CD4-positive, alpha-beta T cell treated with Interleukin-21 for 1 hour (primary cell): ENCODE measurements around the gene PRPH2.
A peak's percentile ranks its signal among the peaks of the same experiment; 100 is the strongest.
"Not testable (repeated sequence)": the region's sequence is repeated elsewhere in the genome, so short reads cannot be mapped to it uniquely, and the experiment has no call there.

Experiments used
- DNase-seq: peaks from one replicate; pipeline ENCODE4 v3.0.0-alpha.2; 2020

Gene PRPH2

GRCh38 chr6:42740725-42741124, 18.3 kb upstream of the PRPH2 start:
- DNase-seq: no peak

- DNase-seq: no peak
These were observed 13.6 kb upstream of the PRPH2 start for GRCh38 chr6:42735976-42736375.

GRCh38 chr6:42733867-42734481, 11.6 kb upstream of the PRPH2 start:
- not testable (repeated sequence) for DNase-seq

GRCh38 chr6:42729731-42730130, 7.3 kb upstream of the PRPH2 start:
- DNase-seq: no peak

GRCh38 chr6:42727627-42728026, 5.2 kb upstream of the PRPH2 start:
- no peak for DNase-seq

- DNase-seq: no peak
These were observed 4.8 kb upstream of the PRPH2 start for GRCh38 chr6:42727087-42727611.

GRCh38 chr6:42726485-42727086, 4.2 kb upstream of the PRPH2 start:
- DNase-seq: peak; percentile 87

GRCh38 chr6:42726026-42726425, 3.6 kb upstream of the PRPH2 start:
- DNase-seq: no peak

GRCh38 chr6:42724825-42725224, 2.4 kb upstream of the PRPH2 start:
- no peak for DNase-seq

- no peak for DNase-seq
These were observed 1.7 kb downstream of the PRPH2 start for GRCh38 chr6:42720739-42721138.

- no peak for DNase-seq
These were observed 6.5 kb downstream of the PRPH2 start for GRCh38 chr6:42715871-42716270.

- DNase-seq: no peak
These were observed 8.2 kb downstream of the PRPH2 start for GRCh38 chr6:42714098-42714761.

GRCh38 chr6:42711930-42712329, 10.5 kb downstream of the PRPH2 start:
- DNase-seq: no peak

GRCh38 chr6:42710316-42710715, 12.1 kb downstream of the PRPH2 start:
- DNase-seq: no peak

- DNase-seq: no peak
These were observed 12.5 kb downstream of the PRPH2 start for GRCh38 chr6:42709871-42710270.

- no peak for DNase-seq
These were observed 14.3 kb downstream of the PRPH2 start for GRCh38 chr6:42708096-42708495.

- no peak for DNase-seq
These were observed 14.8 kb downstream of the PRPH2 start for GRCh38 chr6:42707595-42707994.

GRCh38 chr6:42704937-42705374, 17.4 kb downstream of the PRPH2 start:
- no peak for DNase-seq

GRCh38 chr6:42704251-42704936, 18.0 kb downstream of the PRPH2 start:
- no peak for DNase-seq

- not testable (repeated sequence) for DNase-seq
These were observed 19.6 kb downstream of the PRPH2 start for GRCh38 chr6:42702786-42703185.

- no peak for DNase-seq
These were observed 20.2 kb downstream of the PRPH2 start for GRCh38 chr6:42702200-42702599.

GRCh38 chr6:42698217-42698616, 24.2 kb downstream of the PRPH2 start:
- no peak for DNase-seq

- DNase-seq: no peak
These were observed 25.1 kb downstream of the PRPH2 start for GRCh38 chr6:42697268-42697655.
